PC-9 (cell line): ENCODE results near the gene PCED1A. TPM values are rescaled to one million over a fixed set of nuclear protein-coding genes. Genes with fewer than 3 reads are reported as not detected.
"Not testable (repeated sequence)": the region's sequence is repeated elsewhere in the genome, so short reads cannot be mapped to it uniquely, and the experiment has no call there.

Experiments used
- BruUV-seq: library from RNA; stranded (reverse); fragments of 400-500 nt; replicated peaks from 2 replicates; lab custom pipeline; 2021; lab: Mats Ljungman, UMichigan
- CTCF ChIA-PET: fragments of 300-600 bp; sonication (Branson Sonifier 250); formaldehyde crosslinking; loops from one replicate; lab custom pipeline; 2022; ENCODE audit warnings: antibody characterized with exemption; lab: Charles Lee
- POLR2A ChIA-PET: fragments of 300-600 bp; sonication (Branson Sonifier 250); formaldehyde crosslinking; loops from one replicate; lab custom pipeline; 2022; ENCODE audit warnings: antibody characterized with exemption; ENCODE audit not compliant: unreplicated experiment; lab: Charles Lee
- DNase-seq, 2 experiments: peaks; one replicate each; pipeline versions ENCODE4 v3.0.0 to v3.0.0-alpha.2; 2015 to 2022; ENCODE audit warnings: mixed read lengths in 1 of 2
- H2AFZ ChIP-seq: fragments of 200-600 bp; sonication (generic); 2 replicates; pipeline ENCODE4 v1.8.1; 2017; ENCODE audit warnings: antibody characterized with exemption
- H3F3A ChIP-seq: fragments of 200-600 bp; sonication (generic); 2 replicates; pipeline ENCODE4 v1.8.1; 2017; ENCODE audit warnings: antibody characterized with exemption, mild to moderate bottlenecking, low read depth; ENCODE audit not compliant: insufficient read depth
- H3K27ac ChIP-seq: fragments of 200-600 bp; sonication (generic); 2 replicates; pipeline ENCODE4 v1.6.1; 2016; ENCODE audit warnings: mixed run types
- H3K27me3 ChIP-seq: fragments of 200-600 bp; sonication (generic); 2 replicates; pipeline ENCODE4 v1.6.1; 2016; ENCODE audit warnings: low read depth, mixed run types; ENCODE audit not compliant: insufficient read depth
- H3K36me3 ChIP-seq: fragments of 200-600 bp; sonication (generic); 2 replicates; pipeline ENCODE4 v1.6.1; 2016; ENCODE audit warnings: low read depth, mixed run types
- H3K4me1 ChIP-seq: fragments of 200-600 bp; sonication (generic); replicated peaks from 2 replicates; pipeline ENCODE4 v1.6.1; 2016; ENCODE audit warnings: mixed run types; ENCODE audit not compliant: insufficient read depth
- H3K4me2 ChIP-seq: fragments of 200-600 bp; sonication (generic); 2 replicates; pipeline ENCODE4 v1.6.1; 2017; ENCODE audit warnings: mixed run types
- H3K4me3 ChIP-seq: fragments of 200-600 bp; sonication (generic); 2 replicates; pipeline ENCODE4 v1.6.1; 2016; ENCODE audit warnings: mixed run types
- H3K79me2 ChIP-seq: fragments of 200-600 bp; sonication (generic); 2 replicates; pipeline ENCODE4 v1.6.1; 2017; ENCODE audit warnings: low read depth, mixed run types
- H3K9me2 ChIP-seq: fragments of 200-600 bp; sonication (generic); 2 replicates; pipeline ENCODE4 v1.8.1; 2017; ENCODE audit warnings: mild to moderate bottlenecking; ENCODE audit not compliant: insufficient read depth
- H3K9me3 ChIP-seq: fragments of 200-600 bp; sonication (generic); 2 replicates; pipeline ENCODE4 v1.8.1; 2016; ENCODE audit warnings: low read depth; ENCODE audit not compliant: insufficient read depth
- H4K20me1 ChIP-seq: fragments of 200-600 bp; sonication (generic); 2 replicates; pipeline ENCODE4 v1.8.1; 2017; ENCODE audit not compliant: insufficient read depth
- CTCF ChIP-seq: fragments of 200-600 bp; sonication (generic); conservative IDR thresholded peaks from 2 replicates; pipeline ENCODE4 v1.6.1; 2017; ENCODE audit warnings: mixed run types, antibody characterized with exemption, mild to moderate bottlenecking, moderate library complexity
- EZH2 ChIP-seq: fragments of 200-600 bp; sonication (generic); IDR thresholded peaks from 2 replicates; pipeline ENCODE4 v1.8.0; 2017; ENCODE audit warnings: antibody characterized with exemption, low read depth
- intact Hi-C: fragments of 100-400 bp; cut with micrococcal nuclease; formaldehyde crosslinking; loops from one replicate; pipeline ENCODE4 v1.10.0; 2022; ENCODE audit not compliant: unreplicated experiment
- total RNA-seq: library from RNA; stranded (reverse); gene quantifications from 2 replicates; pipeline ENCODE4 v1.2.3, GENCODE V29; 2021

PCED1A gene
- total RNA-seq, 1 experiment from 2014 or later: 47.9 TPM

- Histone ChIP-seq H3K36me3 (no peaks in the 10 kb centered on the region), H3K27me3 (no peaks in the 10 kb centered on the region), H3F3A (peaks cover 21% of the 10 kb centered on the region), H3K4me3 (no peak overlapping the region), H3K4me1 (peaks cover 28% of the 10 kb centered on the region), H3K4me2 (peak overlapping the region; percentile 71), H3K9me2 (no peaks in the 10 kb centered on the region), H3K9me3 (no peaks in the 10 kb centered on the region), H4K20me1 (no peaks in the 10 kb centered on the region), H3K27ac (peak overlapping the region; percentile 63), H2AFZ (no peak overlapping the region), H3K79me2 (no peaks in the 10 kb centered on the region)
- no TSS peak for BruUV-seq
- intact Hi-C loops: loop anchor here (1.0 kb wide), 1 partner anchor 46 kb away; no protein-coding TSS in a partner anchor
- CTCF ChIA-PET: interaction anchor here (1.2 kb wide), 1 partner anchor 46 kb away, joined by 3 read pairs; no protein-coding TSS in a partner anchor
- DNase-seq: peak in 1 of 2 experiments; percentile 69
- POLR2A ChIA-PET: interaction anchor here (0.6 kb wide), 1 partner anchor 394 kb away, joined by 24 read pairs; no protein-coding TSS in a partner anchor
- TF ChIP-seq EZH2 (no peak), CTCF (no peak)
Measured at GRCh38 chr20:2814076-2814475, 26.4 kb downstream of the PCED1A start.

GRCh38 chr20:2812189-2812588 lies 28.3 kb downstream of the PCED1A start:
- intact Hi-C loops: no loop called here
- peaks cover 21% of the 10 kb centered on the region for H3F3A ChIP-seq
- TF ChIP-seq EZH2 (no peak), CTCF (no peak)
- H3K9me2 ChIP-seq: no peaks in the 10 kb centered on the region
- H3K4me1 ChIP-seq: peaks cover 28% of the 10 kb centered on the region
- CTCF ChIA-PET: no interaction called here
- H3K27me3 ChIP-seq: no peaks in the 10 kb centered on the region
- H3K4me3 ChIP-seq: no peak overlapping the region
- BruUV-seq: no TSS peak
- DNase-seq: no peak
- H3K9me3 ChIP-seq: no peaks in the 10 kb centered on the region
- H3K4me2 ChIP-seq: no peak overlapping the region
- no peaks in the 10 kb centered on the region for H3K36me3 ChIP-seq
- no peaks in the 10 kb centered on the region for H4K20me1 ChIP-seq
- H2AFZ ChIP-seq: no peak overlapping the region
- POLR2A ChIA-PET: no interaction called here
- H3K27ac ChIP-seq: no peak overlapping the region
- no peaks in the 10 kb centered on the region for H3K79me2 ChIP-seq

- Histone ChIP-seq H3K79me2 (no peaks in the 10 kb centered on the region), H3K27me3 (peaks cover 19% of the 10 kb centered on the region), H3K9me2 (no peaks in the 10 kb centered on the region), H3K4me1 (peaks cover 16% of the 10 kb centered on the region), H3K27ac (no peak overlapping the region), H2AFZ (no peak overlapping the region), H3K4me3 (no peak overlapping the region), H3K9me3 (no peaks in the 10 kb centered on the region), H4K20me1 (no peaks in the 10 kb centered on the region), H3K36me3 (no peaks in the 10 kb centered on the region), H3K4me2 (no peak overlapping the region), H3F3A (peaks cover 14% of the 10 kb centered on the region)
- no TSS peak for BruUV-seq
- ChIA-PET CTCF (no interaction called here), POLR2A (no interaction called here)
- no peak for DNase-seq
- no peak for TF ChIP-seq CTCF
- TF ChIP-seq EZH2: no peak
- intact Hi-C loops: no loop called here
Measured at GRCh38 chr20:2809690-2810089, 30.8 kb downstream of the PCED1A start.

GRCh38 chr20:2807929-2808328 lies 32.5 kb downstream of the PCED1A start:
- intact Hi-C loops, POLR2A ChIA-PET, H3K36me3 ChIP-seq, H4K20me1 ChIP-seq, H3K4me3 ChIP-seq, H3K9me2 ChIP-seq, H3K4me2 ChIP-seq, H3K4me1 ChIP-seq, H3K79me2 ChIP-seq, CTCF ChIA-PET, H2AFZ ChIP-seq, DNase-seq, BruUV-seq, H3F3A ChIP-seq, H3K9me3 ChIP-seq, H3K27ac ChIP-seq: not testable (repeated sequence)
- H3K27me3 ChIP-seq: peaks cover 29% of the 10 kb centered on the region
